ENCODE results near the gene COL9A1. TPM values are rescaled to one million over a fixed set of nuclear protein-coding genes. Genes with fewer than 3 reads are reported as not detected.

The COL9A1 gene
- total RNA-seq, 1 donor from 2014 or later: not detected

GRCh38 chr6:70292193-70292592 is 10.7 kb downstream of the COL9A1 start:
- no peak for TF ChIP-seq CTCF (conservative IDR thresholded peaks at IDR 0.05; ENCODE audit: low read depth, low read length)
- H3K4me3 ChIP-seq (ENCODE audit: low read depth, low read length): no peak overlapping the region

GRCh38 chr6:70289299-70289698 is 13.6 kb downstream of the COL9A1 start:
- DNase-seq (ENCODE audit: low read depth): no peak
- TF ChIP-seq CTCF (conservative IDR thresholded peaks at IDR 0.05; ENCODE audit: low read depth, low read length): peak; percentile 52

More at GRCh38 chr6:70292193-70292592, 10.7 kb downstream of the COL9A1 start:
- no peak for DNase-seq (ENCODE audit: low read depth)

GRCh38 chr6:70286905-70287304 is 16.0 kb downstream of the COL9A1 start:
- DNase-seq (ENCODE audit: low read depth): no peak
- H3K4me3 ChIP-seq (ENCODE audit: low read depth, low read length): no peak overlapping the region
- TF ChIP-seq CTCF (conservative IDR thresholded peaks at IDR 0.05; ENCODE audit: low read depth, low read length): no peak

More at GRCh38 chr6:70289299-70289698, 13.6 kb downstream of the COL9A1 start:
- H3K4me3 ChIP-seq (ENCODE audit: low read depth, low read length): no peak overlapping the region

- H3K4me3 ChIP-seq (ENCODE audit: low read depth, low read length): no peak overlapping the region
- no peak for TF ChIP-seq CTCF (conservative IDR thresholded peaks at IDR 0.05; ENCODE audit: low read depth, low read length)
- DNase-seq (ENCODE audit: low read depth): no peak
Observed at GRCh38 chr6:70285201-70285600, 17.7 kb downstream of the COL9A1 start.

GRCh38 chr6:70282919-70283461 is 19.9 kb downstream of the COL9A1 start:
- TF ChIP-seq CTCF (conservative IDR thresholded peaks at IDR 0.05; ENCODE audit: low read depth, low read length): no peak
- no peak overlapping the region for H3K4me3 ChIP-seq (ENCODE audit: low read depth, low read length)
- no peak for DNase-seq (ENCODE audit: low read depth)

- no peak overlapping the region for H3K4me3 ChIP-seq (ENCODE audit: low read depth, low read length)
- no peak for DNase-seq (ENCODE audit: low read depth)
- no peak for TF ChIP-seq CTCF (conservative IDR thresholded peaks at IDR 0.05; ENCODE audit: low read depth, low read length)
Observed at GRCh38 chr6:70282312-70282918, 20.5 kb downstream of the COL9A1 start.

- DNase-seq (ENCODE audit: low read depth): no peak
- no peak for TF ChIP-seq CTCF (conservative IDR thresholded peaks at IDR 0.05; ENCODE audit: low read depth, low read length)
- no peak overlapping the region for H3K4me3 ChIP-seq (ENCODE audit: low read depth, low read length)
Observed at GRCh38 chr6:70281923-70282311, 21.0 kb downstream of the COL9A1 start.
